GM12874 (cell line): ENCODE data around the gene NCOA3.

ENCODE experiments used
- TF ChIP-seq, protein P1 (sequence below): IDR thresholded peaks from 2 replicates; pipeline ENCODE4 v1.5.1; 2011; ENCODE audit warnings: low read depth, mild to moderate bottlenecking, control low read depth, low read length, moderate library complexity; ENCODE audit not compliant: insufficient read depth

The NCOA3 gene

DNA sequence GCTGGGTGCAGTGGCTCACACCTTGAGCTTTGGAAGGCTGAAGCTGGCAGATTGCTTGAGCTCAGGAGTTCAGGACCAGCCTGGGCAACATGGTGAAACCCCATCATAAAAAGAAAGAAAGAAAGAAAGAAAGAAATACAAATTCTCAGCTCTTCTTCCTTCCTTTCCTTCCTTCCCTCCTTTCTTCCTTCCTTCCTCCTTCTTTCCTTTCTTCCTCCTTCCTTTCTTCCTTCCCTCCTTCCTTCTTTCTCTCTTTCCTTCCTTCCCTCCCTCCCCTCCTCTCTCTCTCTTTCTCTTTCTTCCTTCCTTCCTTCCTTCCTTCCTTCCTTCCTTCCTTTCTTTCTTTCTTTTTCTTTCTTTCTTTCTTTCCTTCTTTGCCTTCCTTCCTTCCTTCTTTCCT is 21.0 kb upstream of the NCOA3 start:
- TF ChIP-seq, protein P1, sequence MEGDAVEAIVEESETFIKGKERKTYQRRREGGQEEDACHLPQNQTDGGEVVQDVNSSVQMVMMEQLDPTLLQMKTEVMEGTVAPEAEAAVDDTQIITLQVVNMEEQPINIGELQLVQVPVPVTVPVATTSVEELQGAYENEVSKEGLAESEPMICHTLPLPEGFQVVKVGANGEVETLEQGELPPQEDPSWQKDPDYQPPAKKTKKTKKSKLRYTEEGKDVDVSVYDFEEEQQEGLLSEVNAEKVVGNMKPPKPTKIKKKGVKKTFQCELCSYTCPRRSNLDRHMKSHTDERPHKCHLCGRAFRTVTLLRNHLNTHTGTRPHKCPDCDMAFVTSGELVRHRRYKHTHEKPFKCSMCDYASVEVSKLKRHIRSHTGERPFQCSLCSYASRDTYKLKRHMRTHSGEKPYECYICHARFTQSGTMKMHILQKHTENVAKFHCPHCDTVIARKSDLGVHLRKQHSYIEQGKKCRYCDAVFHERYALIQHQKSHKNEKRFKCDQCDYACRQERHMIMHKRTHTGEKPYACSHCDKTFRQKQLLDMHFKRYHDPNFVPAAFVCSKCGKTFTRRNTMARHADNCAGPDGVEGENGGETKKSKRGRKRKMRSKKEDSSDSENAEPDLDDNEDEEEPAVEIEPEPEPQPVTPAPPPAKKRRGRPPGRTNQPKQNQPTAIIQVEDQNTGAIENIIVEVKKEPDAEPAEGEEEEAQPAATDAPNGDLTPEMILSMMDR: no peak

DNA sequence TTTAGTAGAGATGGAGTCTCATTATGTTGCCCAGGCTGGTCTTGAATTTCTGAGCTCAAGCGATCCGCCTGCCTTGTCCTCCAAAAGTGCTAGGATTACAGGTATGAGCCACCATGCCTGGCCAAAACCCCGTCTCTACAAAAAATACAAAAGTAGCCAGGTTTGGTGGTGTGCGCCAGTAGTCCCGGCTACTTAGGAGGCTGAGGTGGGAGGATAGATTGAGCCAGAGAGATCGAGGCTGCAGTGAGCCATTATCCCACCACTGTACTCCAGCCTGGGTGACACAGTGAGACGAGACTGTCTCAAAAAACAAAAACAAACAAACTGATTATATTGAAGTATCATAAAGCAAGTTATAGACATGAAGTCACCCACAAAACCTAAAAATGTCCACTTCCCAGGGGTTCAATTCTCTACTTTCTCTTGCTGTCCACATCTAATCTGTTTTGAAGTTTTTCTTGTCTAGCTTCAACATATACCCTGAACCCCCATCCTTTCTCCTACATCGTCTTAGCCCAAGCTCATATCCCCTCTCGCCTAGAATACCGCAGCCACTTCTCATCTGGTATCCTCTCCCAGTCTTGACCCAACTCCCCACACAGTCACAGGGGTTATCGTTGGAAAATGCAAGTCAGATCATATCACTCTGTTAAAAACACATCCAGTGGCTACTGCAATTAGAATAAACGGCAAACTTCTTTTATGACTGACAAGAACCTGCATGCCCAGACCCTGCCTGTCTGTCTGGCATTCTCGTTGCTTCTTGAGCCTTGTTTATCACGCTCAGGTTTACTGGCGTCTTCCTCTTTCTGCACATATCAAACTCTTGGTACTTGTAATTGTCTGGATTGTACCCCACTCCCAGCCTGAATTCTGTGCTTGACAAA is 20.1 kb upstream of the NCOA3 start:
- TF ChIP-seq, protein P1: no peak

DNA sequence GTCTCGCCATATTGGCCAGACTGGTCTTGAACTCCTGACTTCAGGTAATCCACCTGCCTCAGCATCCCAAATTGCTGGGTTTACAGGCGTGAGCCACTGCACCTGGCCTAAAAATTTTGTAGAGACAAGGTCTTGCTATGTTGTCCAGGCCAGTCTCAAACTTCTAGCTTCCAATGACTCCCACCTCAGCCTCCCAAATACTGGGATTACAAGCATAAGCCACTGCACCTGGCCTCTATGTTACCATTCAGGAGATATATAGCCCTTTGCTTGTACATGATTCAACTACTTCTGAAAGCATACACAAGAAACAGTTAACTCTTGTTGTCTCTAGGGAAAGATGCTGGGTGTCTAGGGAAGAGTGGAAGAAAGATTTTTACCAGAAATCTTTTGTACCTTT is 19.0 kb upstream of the NCOA3 start:
- TF ChIP-seq, protein P1: no peak

DNA sequence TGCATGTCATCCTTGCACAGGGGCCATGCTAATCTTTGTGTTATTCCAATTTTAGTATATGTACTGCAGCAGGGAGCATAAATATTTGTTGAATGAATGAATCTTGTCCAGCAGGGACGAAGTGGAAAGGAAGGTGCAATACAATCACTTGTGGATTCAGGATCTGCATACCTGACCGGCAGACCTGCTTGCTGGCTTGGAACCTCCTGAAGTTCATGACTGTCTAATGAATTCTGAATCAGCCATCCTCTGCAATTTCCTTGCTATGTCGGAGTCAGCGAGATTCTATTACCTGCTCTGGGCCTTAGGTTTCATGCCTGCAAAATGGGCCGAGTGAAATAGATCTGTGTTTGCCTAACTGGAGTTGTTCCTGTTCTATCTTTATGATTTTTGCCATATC is 17.4 kb upstream of the NCOA3 start:
- TF ChIP-seq, protein P1: no peak

DNA sequence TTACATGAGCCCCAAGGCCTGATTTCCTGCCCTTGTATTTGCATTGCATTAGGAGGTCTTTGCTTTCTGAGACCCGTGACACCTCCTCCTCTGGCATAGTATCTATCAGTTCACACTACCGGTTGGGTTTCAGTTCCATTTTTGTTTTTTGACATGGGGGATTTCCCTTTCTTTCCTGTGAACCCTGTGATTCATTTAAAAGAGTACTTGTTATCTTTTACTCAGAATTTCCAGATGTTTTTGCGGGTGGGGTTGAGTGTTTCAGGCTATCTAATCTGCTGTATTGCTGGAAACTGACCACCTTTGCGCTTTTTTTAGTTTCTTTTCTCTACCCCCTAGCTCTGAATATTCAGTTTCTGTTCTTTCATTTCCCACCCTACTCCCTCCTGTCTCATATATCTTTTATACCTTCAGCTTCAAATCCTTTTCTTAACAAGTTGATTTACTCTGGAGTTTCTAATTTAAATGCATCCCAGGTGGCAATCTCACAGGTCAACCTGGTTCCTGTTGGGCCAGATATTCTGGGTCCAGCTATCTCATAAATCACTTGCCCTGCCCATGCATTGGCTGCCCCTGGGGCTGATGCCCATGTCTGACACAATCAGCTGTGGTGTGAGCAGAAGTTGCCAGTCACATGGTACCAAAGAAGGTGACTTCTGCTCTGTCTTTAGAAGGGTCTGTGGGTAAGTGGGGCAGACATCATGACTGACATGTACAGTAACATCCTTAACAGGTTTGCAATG is 14.3 kb upstream of the NCOA3 start:
- TF ChIP-seq, protein P1: no peak

DNA sequence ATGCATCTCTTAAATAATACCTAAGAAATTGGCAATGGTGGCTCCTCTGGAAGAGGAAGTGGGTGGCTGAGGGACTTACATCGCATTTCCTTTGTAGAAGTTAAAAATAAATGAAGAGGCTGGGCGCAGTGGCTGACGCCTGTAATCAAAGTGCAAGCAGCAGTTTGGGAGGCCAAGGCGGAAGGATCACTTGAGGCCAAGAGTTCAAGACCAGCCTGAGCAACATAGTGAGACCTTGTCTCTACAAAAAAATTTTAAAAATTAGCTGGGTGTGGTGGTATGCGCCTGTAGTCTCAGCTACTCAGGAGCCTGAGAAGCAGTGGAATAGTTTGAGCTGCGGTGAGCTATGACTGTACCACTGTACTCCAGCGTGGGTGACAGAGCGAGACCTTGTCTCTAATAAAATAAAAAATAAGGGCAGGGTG is 12.2 kb upstream of the NCOA3 start:
- TF ChIP-seq, protein P1: no peak

DNA sequence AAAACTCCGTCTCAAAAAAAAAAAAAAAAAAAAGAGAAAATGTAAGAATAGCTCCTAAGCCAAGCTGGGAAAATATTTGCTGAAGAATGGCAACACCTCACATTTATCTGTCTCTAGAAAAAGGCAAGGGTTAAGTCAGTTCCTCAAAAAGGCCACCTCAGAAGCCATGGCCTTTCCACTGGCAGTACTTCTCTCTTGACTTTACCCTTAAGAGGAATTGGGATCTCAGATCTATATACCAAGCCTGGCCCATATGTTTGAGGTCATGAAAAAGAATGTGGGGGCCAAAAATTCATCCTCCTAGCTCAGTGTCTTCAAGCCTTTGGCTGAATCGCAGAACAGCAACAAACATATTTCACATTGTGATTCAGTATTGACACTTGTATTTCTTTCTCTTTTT is 10.9 kb upstream of the NCOA3 start:
- TF ChIP-seq, protein P1: no peak
